ENCODE results near the gene UBAP1L.
"Not testable (repeated sequence)": the region's sequence is repeated elsewhere in the genome, so short reads cannot be mapped to it uniquely, and the experiment has no call there.

UBAP1L gene

DNA sequence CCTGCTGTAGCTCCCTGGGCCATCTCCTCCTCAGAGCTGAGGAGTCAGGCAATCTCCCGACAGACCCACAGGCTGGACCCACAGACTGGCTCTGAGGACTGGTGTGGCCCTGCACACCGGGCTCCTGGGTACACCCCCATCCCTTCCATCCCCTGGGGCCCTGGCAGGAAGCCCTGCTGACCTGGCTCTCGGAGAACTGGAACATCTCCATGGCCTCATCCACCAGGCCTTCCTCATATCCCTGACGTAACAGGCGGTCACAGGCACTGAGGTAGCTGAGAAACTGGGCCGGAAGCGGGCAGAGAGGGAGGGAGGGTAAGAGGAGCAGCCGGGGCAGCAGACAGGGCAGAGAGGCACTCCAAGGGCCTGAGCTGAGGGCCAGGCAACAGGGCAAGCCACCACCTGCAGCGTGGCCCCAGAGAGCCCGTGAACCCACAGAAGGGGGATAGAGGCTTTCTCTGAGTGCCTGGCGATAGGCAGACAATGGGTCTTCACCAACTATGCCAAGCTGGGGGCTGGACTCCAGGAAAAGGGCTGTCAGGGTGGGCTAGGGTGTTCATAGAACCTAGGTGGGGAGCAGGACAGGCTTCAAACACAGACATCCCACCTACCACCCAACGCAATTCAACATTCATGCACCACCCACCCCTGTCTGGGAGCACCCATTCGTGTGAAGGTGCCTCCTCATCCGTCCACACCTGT, 20.6 kb downstream of the UBAP1L start:
- TF ChIP-seq GATA1 (IDR thresholded peaks at IDR 0.05; ENCODE audit: low read depth, low read length) (no peak), POLR2A (IDR thresholded peaks at IDR 0.05; ENCODE audit: low read length) (no peak)
- no peak for DNase-seq

DNA sequence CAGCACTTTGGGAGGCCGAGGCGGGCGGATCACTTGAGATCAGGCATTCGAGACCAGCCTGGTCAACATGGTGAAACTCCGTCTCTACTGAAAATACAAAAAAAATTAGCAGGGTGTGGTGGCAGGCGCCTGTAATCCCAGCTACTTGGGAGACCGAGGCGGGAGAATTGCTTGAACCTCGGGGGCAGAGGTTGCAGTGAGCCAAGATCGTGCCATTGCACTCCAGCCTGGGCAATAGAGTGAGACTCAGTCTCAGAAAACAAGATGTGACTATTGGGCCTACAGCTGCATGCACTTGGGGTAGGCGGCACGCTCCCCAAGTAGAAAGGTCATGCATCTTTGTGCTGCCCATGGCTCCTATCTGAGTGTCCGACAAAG, 21.2 kb downstream of the UBAP1L start:
- not testable (repeated sequence) for DNase-seq

DNA sequence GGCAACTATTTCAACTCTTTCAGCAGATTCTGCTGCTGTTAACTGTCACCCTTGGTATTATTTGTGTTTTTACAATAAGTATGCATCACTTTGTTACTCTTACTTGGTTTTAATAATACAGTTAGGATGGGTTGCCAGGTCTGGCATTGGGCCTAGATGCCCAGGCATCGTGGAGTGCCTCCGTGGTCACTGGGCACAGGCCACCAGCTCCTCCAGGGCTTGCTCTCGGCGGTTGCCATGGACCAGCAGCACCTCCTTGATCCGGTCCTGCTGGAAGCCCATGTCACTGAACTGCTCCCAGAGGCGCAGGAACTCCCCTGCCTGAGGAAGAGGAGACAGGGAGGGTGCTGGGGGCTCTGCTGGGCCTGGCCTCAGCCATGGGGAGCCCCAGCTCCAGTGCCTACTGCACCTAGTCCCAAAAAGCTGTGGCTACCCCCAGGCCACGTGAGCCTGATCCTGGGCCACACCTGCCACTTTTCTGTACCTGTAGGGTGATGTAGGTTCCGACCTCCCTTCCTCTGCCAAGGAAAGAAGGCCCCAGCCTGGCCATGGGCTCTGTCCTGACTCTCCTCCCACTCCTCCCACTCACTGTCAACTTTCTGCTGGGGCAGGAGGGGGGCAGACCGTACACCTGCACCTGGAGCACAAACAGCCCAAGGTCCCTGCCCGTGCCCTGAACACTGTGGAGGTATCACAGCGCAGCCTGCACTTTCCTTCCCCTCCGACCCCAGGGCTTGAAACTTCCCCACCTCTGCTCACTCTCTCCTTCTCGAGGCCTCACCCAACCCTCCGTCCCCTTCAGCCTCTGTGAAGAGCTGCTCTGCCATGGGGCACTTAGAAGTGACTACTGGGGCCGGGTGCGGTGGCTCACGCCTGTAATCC, 21.8 kb downstream of the UBAP1L start:
- DNase-seq, result no peak
- no peak for TF ChIP-seq POLR2A (IDR thresholded peaks at IDR 0.05; ENCODE audit: low read length)
- no peak for TF ChIP-seq GATA1 (IDR thresholded peaks at IDR 0.05; ENCODE audit: low read depth, low read length)

DNA sequence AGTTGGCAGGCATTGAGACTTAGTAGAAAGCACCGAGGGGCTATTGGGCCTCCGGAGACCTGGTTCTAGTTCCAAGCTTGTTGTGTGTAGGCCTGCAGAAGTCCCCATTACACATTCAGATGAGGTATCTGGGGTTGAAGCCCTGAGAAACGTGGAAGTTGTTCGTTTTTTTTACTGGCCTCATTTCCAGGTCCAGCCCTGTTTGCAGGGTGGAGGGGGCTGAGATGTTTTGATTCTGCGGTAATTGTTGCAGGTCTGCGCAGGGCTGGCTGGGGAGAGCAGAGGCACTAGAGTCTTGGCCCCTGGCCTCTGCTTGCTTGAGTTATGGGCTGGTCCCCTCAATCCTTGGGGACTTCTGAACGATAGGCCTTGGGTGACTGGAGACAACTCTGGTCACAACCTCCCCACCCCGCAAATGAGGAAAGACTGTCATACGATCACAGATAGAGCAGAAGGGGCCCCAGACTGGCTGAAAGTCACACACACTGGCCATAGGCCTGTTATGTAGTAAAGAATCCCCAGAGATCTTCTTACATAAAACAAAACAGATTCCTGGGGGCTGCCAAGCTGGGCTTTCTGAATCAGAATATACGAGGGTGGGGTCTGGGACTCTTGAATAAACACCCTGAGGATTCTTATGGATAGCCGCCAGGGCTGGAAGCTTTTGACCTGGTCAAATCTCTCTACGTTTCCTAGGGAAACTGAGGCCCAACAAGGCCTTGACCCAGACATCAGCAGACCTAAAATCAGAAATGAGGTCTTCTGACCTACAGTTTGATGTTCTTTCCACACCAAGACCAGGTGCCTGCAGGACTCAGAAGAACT, 22.8 kb downstream of the UBAP1L start:
- TF ChIP-seq POLR2A (IDR thresholded peaks at IDR 0.05; ENCODE audit: low read length) (no peak), GATA1 (IDR thresholded peaks at IDR 0.05; ENCODE audit: low read depth, low read length) (no peak)
- no peak for DNase-seq

DNA sequence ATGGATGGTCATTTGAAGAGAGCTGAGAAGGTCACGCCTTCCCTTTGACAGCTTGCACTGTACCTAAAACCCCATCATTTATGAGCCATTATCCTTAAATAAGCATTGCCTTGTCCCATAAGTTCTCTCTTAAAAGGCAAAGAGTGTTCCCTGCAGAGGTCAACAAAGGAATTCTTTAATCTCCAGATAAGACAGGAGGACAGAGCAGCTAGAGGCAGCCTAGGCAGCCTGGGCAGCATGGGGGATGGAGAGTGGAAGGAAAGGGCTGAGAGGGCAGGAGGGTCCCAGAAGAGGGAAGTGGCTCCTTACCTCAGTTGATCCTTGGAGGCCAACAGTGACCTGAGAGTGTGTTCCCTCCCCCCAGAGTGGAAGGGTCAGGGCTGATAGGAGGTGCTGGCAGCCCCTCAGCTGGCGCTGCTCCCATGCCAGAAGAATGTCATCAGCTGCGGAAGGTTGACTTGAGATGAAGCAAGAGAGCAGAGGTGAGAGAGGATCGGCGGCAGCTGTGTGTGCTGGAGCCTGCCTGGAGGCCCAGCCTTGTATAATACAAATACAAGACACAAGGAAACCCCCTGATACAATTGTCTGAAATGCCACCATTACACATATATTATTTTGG, 25.7 kb downstream of the UBAP1L start:
- TF ChIP-seq POLR2A (IDR thresholded peaks at IDR 0.05; ENCODE audit: low read length), result no peak
- TF ChIP-seq GATA1 (IDR thresholded peaks at IDR 0.05; ENCODE audit: low read depth, low read length), result no peak
- DNase-seq, result no peak

DNA sequence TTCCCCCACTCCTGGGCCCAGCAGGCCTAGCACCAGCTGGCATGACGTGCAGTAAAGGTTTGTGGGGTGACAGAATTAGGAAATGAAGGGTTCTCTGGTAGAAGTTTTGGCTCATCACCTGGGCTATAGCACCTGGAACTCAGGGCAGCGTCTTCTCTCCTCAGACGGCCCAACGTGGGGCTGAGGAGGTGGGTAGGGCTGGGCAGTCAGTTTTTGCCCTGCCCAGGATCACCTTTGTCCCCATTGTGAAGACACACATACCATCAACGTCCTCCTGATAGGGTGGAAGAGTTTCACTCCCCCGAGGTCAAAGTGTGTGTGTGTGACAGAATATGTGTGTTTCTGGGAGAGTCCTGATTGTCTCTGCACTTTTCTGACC, 26.4 kb downstream of the UBAP1L start:
- TF ChIP-seq GATA1 (IDR thresholded peaks at IDR 0.05; ENCODE audit: low read depth, low read length) (no peak), POLR2A (IDR thresholded peaks at IDR 0.05; ENCODE audit: low read length) (no peak)

DNA sequence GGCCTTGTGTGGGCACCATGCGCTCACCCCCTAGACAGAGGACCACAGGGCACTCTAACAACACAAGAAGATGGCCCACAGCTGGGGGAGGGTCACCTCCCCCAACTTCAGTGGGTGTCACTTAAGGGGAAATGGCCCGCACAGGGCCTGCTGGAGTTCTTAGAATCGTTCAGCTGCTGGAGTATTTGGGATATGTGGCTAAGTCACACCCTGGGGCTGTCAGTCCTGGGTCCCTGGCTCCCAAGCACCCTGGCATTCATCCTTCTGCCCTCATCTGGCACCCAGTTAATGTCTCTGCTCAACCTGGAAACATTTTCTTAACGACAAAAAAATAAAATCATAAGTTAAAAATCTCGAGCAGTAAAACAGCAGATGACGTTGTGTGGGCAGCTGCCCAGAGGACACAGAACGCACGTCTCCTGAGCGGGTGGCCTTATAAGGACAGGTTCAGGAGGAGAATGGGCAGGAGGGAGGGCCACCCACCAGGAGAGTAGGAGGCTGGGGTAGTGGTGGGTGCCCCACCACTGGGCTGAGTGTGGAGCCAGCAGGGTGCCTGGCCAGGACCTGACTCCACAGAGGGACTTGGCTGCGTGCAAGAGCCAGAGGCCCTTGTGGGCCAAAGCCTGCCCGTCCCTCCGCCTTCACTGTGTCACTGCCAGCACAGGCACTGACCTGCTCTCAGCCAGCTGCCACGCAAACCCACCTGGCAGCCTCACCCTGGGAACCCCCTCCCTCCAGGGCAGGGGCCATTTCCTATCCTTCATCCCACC, 26.9 kb downstream of the UBAP1L start:
- TF ChIP-seq POLR2A (IDR thresholded peaks at IDR 0.05; ENCODE audit: low read length), result no peak
- TF ChIP-seq GATA1 (IDR thresholded peaks at IDR 0.05; ENCODE audit: low read depth, low read length), result no peak
- DNase-seq, result no peak

More for the DNA sequence above, 26.4 kb downstream of the UBAP1L start:
- DNase-seq, result no peak

DNA sequence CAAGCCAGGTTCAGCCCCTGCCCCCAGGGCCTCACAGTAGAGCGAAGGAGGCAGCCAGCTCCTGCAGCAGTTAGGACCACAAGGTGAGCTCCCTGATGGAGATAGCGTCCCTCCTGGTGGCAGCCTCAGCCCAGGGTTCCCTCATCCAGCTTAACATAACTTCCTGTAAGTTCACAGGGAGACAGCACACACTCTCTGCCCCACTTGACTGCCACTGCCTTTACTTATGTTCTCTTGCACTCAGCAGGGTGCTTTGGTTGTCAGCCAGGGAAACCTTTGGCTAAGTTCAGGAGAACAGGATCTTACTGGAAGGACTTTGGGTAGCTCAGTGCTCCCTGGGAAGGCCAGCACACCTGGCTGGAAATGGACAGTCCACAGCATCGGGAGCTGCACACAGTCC, 27.6 kb downstream of the UBAP1L start:
- DNase-seq, result no peak
- TF ChIP-seq POLR2A (IDR thresholded peaks at IDR 0.05; ENCODE audit: low read length) (no peak), GATA1 (IDR thresholded peaks at IDR 0.05; ENCODE audit: low read depth, low read length) (no peak)

DNA sequence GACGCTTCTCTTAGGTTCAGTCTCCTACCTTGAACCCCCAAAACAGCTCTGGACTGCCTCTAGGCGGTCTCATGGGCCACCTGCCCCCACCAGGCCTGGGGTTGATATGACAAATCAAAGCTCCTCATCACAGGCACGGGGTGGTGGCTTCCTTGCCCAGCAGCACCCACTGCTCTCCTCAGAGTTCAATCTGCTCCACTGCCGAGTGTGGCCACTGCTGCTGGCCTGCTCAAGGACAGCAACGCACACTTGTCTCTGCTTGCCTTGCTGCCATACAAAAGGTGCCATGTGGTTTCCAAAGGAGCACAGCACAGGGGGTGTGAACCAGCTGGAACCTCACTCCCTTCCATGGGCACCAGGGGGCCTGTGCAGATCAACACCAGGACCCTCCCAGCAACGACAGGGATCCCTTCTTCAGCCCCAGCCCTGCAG, 28.3 kb downstream of the UBAP1L start:
- no peak for TF ChIP-seq POLR2A (IDR thresholded peaks at IDR 0.05; ENCODE audit: low read length)
- no peak for TF ChIP-seq GATA1 (IDR thresholded peaks at IDR 0.05; ENCODE audit: low read depth, low read length)
- DNase-seq, result peak; percentile 10 to 19

DNA sequence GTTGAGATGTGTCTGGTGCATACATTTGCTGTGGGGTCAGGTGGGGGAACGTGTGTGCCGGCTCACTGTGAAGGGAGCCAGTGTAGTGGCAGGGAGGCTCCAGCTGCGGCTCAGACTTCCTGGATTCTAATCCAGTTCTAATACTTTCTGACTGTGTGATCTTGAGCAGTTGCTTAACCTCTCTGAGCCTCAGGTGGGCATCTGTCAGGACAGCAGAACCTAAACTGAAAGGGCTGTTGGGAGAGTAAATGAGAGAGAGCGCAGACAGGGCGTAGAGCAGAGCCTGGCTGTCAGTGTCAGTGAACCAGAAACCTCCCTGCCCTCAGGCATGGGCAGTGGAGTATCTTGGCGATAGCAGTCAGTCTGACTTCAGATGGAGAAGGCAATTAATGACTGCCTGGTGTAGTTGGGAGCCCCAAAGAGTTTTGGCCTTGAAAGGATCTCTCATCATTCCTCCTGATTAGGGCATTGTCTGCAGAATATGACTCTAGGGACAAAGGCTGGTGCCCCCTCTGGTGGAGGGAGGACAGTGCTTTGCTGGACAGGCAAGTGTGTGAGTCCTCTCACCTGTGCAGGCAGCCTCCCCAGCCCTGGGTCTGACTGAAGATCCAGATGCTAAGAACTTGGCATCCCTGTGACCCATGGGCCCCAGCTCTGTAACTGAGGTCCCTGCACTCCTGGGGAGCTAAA, 28.9 kb downstream of the UBAP1L start:
- DNase-seq, result peak; percentile 11 to 26
- TF ChIP-seq POLR2A (IDR thresholded peaks at IDR 0.05; ENCODE audit: low read length) (no peak), GATA1 (IDR thresholded peaks at IDR 0.05; ENCODE audit: low read depth, low read length) (no peak)

DNA sequence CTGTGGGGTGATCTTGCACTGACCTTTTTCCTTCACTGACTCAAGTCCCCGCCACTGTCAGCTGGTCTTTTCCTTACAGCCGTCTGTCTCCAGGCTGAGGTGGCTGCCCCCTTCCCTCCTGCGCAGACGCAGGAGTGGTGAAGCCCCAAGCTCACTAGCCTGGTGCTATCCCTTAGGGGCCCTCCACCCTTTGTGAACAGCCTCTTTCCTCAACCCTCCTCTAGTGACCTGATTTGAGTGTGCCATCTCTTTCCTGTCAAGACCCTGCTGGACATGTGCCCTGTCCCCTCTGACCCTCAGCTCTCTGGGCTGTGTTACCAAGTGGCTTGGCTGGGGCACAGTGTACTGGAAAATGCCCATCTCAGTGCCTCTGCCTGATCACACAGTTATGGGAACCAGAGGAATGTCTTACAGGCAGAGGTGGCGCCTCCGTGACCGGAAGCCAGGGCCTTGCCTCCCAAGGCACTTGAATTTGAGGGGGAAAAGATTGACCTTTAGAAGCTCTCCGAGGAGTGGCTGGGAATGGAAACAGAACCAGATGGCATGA, 29.7 kb downstream of the UBAP1L start:
- DNase-seq, result no peak
- TF ChIP-seq GATA1 (IDR thresholded peaks at IDR 0.05; ENCODE audit: low read depth, low read length), result no peak
- no peak for TF ChIP-seq POLR2A (IDR thresholded peaks at IDR 0.05; ENCODE audit: low read length)

DNA sequence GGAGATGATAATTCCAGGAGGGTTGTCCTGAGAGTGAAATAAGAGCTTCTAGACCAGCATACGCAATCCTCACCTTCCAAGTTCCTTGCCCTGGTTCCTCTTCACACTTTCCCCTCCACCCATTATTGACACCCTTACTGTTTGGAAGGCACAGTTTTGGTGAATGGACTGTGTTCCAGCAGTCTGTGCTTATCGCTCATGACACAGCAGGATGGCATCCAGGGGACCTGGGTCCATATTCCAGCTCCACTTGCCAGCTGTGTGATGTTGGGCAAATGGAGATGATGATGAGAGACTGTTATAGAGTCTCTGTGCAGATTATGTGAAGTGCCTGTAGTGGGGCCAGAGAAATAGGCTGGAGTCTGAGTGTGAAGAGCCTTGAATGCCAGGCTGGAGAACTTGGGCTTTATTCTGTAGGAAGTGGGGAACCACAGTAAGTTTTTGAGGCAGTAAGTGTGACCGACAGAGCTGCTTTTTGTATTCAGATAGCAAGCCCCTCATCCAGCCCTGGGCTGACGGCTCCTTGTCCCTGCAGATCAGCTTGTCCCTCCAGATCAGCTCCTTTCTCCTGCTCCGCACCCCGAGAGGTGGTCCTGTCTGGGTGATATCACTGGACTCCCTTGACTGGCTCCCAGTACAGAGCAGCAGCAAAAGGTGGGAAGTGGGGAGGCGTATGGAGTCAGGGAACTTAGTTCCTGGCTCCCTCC, 30.3 kb downstream of the UBAP1L start:
- no peak for DNase-seq
- TF ChIP-seq POLR2A (IDR thresholded peaks at IDR 0.05; ENCODE audit: low read length) (no peak), GATA1 (IDR thresholded peaks at IDR 0.05; ENCODE audit: low read depth, low read length) (no peak)
